Measurements from ENCODE around the gene LCNL1. TPM values are rescaled to one million over a fixed set of nuclear protein-coding genes. Genes with fewer than 3 reads are reported as not detected.

Gene LCNL1
- total RNA-seq, 1 donor from 2014 or later = 0.45 TPM

DNA sequence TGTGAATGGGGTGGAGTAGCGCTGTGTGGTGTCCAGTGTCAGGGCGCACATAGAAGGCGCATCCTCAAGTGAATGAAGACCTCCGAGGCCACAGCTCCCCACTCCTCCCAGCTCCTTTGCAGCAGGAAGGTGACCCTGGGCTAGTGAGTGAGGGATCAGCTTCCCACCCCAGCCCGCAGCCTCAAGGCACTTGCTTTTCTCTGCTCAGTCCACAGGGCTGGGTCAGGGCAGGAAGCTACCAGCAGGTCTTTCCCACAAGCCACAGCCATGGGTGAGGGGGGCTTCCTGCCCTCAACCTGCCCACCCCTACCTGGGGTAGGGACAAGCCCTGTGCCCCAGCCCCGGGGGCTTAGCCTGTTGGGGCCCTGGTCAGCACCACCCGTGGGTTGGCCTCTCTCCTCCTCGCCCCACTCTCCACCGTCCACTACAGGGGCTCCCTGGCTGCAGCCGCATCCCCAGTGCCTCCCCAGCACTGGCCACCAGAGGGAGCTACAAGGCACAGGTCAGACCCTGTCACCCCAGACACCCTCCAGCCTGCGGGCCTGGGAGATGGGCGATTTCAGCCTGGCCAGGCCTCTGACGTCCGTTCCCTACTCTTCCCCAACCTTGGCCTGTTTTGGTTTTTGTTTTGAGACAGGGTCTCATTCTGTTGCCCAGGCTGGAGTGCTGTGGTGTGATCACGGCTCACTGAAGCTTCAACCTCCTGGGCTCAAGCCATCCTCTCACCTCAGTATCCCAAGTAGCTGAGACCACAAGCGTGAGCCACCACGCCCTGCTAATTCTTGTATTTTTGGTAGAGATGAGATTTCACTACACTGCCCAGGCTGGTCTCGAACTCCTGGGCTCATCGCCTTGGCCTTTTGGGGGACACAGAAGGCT is 46.5 kb downstream of the LCNL1 start:
- peaks cover 25% of the 10 kb centered on the region for H4K20me1 ChIP-seq (ENCODE audit: insufficient read depth, low read length)
- DNase-seq (ENCODE audit: low read depth) = no peak
- peaks cover 15% of the 10 kb centered on the region for H3K4me1 ChIP-seq (ENCODE audit: insufficient read depth, low read length)
- H3K9me3 ChIP-seq (ENCODE audit: insufficient read depth, low read depth, low read length) = no peaks in the 10 kb centered on the region
- H3K27ac ChIP-seq (ENCODE audit: low read depth, low read length) = no peak overlapping the region
- no peaks in the 10 kb centered on the region for H3K36me3 ChIP-seq (ENCODE audit: insufficient read depth, low read length)
- Mint-ChIP-seq H3K27me3 (ENCODE audit: low read depth, unreplicated experiment) (peaks cover 6% of the 10 kb centered on the region), H3K27ac (ENCODE audit: unreplicated experiment) (no peak overlapping the region), H3K9me3 (ENCODE audit: unreplicated experiment) (no peaks in the 10 kb centered on the region), H3K4me1 (ENCODE audit: low read depth, unreplicated experiment) (no peaks in the 10 kb centered on the region), H3K36me3 (ENCODE audit: low read depth, unreplicated experiment) (no peaks in the 10 kb centered on the region), H3K4me3 (ENCODE audit: unreplicated experiment) (peak overlapping the region; percentile 73)
- FAIRE-seq = no peak
- H3K4me2 ChIP-seq (ENCODE audit: low read length) = peak overlapping the region; percentile 90
- H2AFZ ChIP-seq (ENCODE audit: low read depth, low read length) = no peak overlapping the region
- no peak overlapping the region for H3K9ac ChIP-seq (ENCODE audit: low read length)
- peak overlapping the region; percentile 50 for H3K4me3 ChIP-seq (ENCODE audit: insufficient read depth, low read depth, low read length)
- H3K27me3 ChIP-seq (ENCODE audit: insufficient read depth, low read length) = no peaks in the 10 kb centered on the region
- TF ChIP-seq, protein P1, sequence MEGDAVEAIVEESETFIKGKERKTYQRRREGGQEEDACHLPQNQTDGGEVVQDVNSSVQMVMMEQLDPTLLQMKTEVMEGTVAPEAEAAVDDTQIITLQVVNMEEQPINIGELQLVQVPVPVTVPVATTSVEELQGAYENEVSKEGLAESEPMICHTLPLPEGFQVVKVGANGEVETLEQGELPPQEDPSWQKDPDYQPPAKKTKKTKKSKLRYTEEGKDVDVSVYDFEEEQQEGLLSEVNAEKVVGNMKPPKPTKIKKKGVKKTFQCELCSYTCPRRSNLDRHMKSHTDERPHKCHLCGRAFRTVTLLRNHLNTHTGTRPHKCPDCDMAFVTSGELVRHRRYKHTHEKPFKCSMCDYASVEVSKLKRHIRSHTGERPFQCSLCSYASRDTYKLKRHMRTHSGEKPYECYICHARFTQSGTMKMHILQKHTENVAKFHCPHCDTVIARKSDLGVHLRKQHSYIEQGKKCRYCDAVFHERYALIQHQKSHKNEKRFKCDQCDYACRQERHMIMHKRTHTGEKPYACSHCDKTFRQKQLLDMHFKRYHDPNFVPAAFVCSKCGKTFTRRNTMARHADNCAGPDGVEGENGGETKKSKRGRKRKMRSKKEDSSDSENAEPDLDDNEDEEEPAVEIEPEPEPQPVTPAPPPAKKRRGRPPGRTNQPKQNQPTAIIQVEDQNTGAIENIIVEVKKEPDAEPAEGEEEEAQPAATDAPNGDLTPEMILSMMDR (IDR thresholded peaks at IDR 0.05; ENCODE audit: insufficient read depth, low read depth, low read length) = peak; percentile 65
- no peak for TF ChIP-seq EZH2 (IDR thresholded peaks at IDR 0.05; ENCODE audit: insufficient read depth, low read length)
- no peaks in the 10 kb centered on the region for H3K79me2 ChIP-seq (ENCODE audit: insufficient read depth, low read length)

DNA sequence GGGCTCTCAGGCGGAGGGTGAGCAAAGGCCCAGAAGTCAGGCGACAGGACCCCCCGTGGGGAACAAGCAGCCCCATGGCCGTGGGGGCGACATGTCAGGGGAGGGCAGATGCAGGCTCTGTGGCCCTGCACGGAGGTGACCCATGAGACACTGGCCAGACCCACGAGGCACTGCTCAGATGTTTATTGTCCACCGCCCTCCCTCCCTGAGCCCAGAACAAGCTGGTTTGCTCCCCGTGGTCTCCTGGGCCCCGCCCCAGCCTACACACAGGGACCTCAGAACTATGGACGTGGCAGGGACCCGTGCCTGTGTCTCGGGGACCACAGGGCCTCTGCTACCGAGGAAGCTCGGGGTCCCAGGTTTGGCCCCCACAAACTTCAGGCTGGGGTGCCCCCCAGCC is 47.2 kb downstream of the LCNL1 start:
- Mint-ChIP-seq H3K27ac (ENCODE audit: unreplicated experiment) (no peak overlapping the region), H3K4me3 (ENCODE audit: unreplicated experiment) (no peak overlapping the region), H3K4me1 (ENCODE audit: low read depth, unreplicated experiment) (no peaks in the 10 kb centered on the region), H3K36me3 (ENCODE audit: low read depth, unreplicated experiment) (no peaks in the 10 kb centered on the region), H3K9me3 (ENCODE audit: unreplicated experiment) (no peaks in the 10 kb centered on the region), H3K27me3 (ENCODE audit: low read depth, unreplicated experiment) (peaks cover 6% of the 10 kb centered on the region)
- Histone ChIP-seq H4K20me1 (ENCODE audit: insufficient read depth, low read length) (peaks cover 25% of the 10 kb centered on the region), H3K9me3 (ENCODE audit: insufficient read depth, low read depth, low read length) (no peaks in the 10 kb centered on the region), H3K27ac (ENCODE audit: low read depth, low read length) (no peak overlapping the region), H3K4me2 (ENCODE audit: low read length) (no peak overlapping the region), H3K27me3 (ENCODE audit: insufficient read depth, low read length) (no peaks in the 10 kb centered on the region), H3K4me1 (ENCODE audit: insufficient read depth, low read length) (peaks cover 15% of the 10 kb centered on the region), H3K4me3 (ENCODE audit: insufficient read depth, low read depth, low read length) (no peak overlapping the region), H3K9ac (ENCODE audit: low read length) (no peak overlapping the region), H2AFZ (ENCODE audit: low read depth, low read length) (no peak overlapping the region), H3K36me3 (ENCODE audit: insufficient read depth, low read length) (no peaks in the 10 kb centered on the region), H3K79me2 (ENCODE audit: insufficient read depth, low read length) (no peaks in the 10 kb centered on the region)
- no peak for TF ChIP-seq EZH2 (IDR thresholded peaks at IDR 0.05; ENCODE audit: insufficient read depth, low read length)
- TF ChIP-seq, protein P1 (IDR thresholded peaks at IDR 0.05; ENCODE audit: insufficient read depth, low read depth, low read length) = no peak
- no peak for DNase-seq (ENCODE audit: low read depth)
- FAIRE-seq = no peak

Data from astrocyte (in vitro differentiated cells and primary cell).